ENCODE results near the gene FHAD1.

DNA sequence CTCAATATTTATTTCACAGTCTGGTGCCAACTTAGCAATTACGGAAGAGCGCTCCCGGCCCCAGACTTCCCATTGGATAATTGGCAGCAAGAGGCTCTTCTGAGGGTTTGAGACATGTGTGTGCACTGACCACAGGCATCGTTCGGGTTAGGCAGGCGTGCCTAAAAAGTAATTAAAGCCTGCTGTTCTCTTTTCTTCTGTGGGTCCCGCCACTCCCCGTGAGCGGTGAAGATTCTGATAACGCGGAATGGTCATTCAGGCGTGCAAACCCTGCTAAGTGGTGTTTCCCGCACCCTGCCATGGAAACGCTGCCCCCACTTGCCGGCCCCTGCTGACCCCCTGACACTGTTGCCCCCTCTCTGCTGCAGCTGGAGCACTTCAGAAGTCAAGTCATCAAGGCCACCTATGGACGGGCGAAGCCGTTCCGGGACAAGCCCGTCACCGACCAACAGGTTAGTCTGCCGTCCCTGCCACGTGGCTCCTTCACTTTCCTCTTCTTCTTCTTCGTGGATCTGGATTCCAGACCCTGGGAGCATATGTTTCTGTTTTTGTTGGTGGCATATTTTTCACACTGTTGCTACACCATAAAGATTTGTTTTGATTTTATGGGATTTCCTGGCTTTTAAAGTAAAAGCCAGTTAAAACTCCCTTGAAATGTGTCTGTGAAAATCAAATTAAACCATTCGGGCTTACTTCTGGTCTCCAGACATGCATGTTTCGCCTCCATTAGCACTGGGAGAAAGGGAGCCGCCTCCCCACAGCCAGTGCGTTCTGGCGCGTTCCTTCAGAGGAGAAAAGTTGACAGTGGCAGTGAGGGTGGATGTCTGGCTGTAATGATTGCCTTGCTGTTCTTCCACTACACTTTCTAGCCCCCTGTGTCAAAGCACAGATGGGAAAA, 79.9 kb downstream of the FHAD1 start:
- TF ChIP-seq, protein P1, sequence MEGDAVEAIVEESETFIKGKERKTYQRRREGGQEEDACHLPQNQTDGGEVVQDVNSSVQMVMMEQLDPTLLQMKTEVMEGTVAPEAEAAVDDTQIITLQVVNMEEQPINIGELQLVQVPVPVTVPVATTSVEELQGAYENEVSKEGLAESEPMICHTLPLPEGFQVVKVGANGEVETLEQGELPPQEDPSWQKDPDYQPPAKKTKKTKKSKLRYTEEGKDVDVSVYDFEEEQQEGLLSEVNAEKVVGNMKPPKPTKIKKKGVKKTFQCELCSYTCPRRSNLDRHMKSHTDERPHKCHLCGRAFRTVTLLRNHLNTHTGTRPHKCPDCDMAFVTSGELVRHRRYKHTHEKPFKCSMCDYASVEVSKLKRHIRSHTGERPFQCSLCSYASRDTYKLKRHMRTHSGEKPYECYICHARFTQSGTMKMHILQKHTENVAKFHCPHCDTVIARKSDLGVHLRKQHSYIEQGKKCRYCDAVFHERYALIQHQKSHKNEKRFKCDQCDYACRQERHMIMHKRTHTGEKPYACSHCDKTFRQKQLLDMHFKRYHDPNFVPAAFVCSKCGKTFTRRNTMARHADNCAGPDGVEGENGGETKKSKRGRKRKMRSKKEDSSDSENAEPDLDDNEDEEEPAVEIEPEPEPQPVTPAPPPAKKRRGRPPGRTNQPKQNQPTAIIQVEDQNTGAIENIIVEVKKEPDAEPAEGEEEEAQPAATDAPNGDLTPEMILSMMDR (conservative IDR thresholded peaks at IDR 0.05 in 1 of 2, IDR thresholded peaks at IDR 0.05 in 1 of 2; ENCODE audit: extremely low read depth in 1 of 2, insufficient read depth in 1 of 2, low read depth in 1 of 2, low read length in 2 of 2): no peak
- TF ChIP-seq EZH2 (IDR thresholded peaks at IDR 0.05; ENCODE audit: borderline replicate concordance, low read length): no peak

All from mammary epithelial cell (primary cell).